Hematopoietic multipotent progenitor cell (in vitro differentiated cells): ENCODE measurements around the gene OR2C3. TPM values are rescaled to one million over a fixed set of nuclear protein-coding genes. Genes with fewer than 3 reads are reported as not detected.
"Not testable (repeated sequence)": the region's sequence is repeated elsewhere in the genome, so short reads cannot be mapped to it uniquely, and the experiment has no call there.

Source experiments
- DNase-seq, 3 donors: peaks; one replicate each; pipeline ENCODE4 v3.0.0-alpha.2; 2011 to 2015; ENCODE audit warnings: low read depth in 2 of 3, low spot score in 2 of 3
- total RNA-seq: library from RNA; depleted of rRNA; stranded (reverse); fragments of >200 nt; gene quantifications from one replicate; pipeline ENCODE4 v1.2.3, GENCODE V29; 2012

The OR2C3 gene
- 0.27 TPM for total RNA-seq

DNA sequence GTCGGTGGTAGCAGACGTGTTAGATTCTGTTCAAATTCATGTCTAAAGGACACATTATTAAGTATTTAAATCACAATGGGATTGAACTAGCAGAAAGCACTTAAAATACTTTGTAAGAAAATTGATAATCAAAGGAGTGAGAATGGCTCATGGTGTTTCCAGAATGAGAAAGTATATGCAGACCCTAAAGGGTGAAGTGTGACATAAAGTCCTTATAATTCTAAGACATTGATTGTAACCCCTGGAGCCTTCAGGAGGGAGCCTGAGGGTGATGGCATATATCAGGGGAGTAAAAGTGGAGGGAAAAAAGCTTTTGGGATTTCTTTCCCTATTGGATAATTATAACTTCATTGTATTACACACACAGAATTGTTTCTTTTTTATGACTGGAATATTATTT, at the start of gene OR2C3:
OR2C3 (minus strand) TSS at position 101 of the 400 bp plus-strand sequence. CDS start 3,929 bp downstream, outside the sequence.
- DNase-seq: no peak

DNA sequence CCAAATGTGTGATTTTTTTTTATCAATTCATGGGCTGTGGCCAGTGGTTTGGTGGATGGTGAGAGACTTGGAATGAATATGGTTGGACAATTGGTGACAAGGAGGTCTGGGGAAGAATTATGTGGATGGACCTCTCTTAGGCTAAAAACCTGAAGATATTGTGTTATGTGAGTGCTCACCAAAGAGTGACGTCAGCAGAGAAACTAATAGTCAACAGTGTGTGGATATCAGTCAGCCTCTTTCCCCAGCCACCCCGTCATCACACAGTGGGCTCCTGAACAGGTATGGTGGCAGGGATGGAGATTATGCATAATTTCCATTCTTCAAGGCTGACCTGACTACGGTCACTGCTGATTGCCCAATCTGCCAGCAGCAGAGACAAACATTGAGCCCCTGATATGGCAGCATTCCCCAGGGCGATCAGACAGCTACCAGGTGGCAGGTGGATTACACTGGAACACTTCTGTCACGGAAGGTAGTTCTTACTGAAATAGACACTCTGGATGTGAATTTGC, 42.8 kb upstream of the OR2C3 start:
- DNase-seq: no peak

DNA sequence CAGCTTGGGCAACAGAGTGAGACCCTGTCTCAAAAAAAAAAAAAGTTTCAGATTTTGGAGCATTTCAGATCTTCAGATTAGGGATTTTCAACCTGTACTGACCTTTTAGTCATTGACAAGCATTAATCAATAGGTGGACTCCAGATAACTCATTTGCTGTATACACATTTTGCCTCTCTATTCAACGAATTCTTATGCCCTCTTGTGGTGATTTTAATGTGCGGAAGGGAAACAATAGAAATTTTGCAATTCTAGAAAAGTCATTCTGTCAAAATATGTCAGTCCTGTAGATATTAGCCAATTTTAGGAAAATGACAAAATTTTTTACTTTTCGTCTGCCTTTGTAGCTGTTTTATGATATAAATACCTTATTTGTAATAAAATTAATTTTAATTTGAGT, 40.3 kb upstream of the OR2C3 start:
- DNase-seq: peak in 2 of 3 donors; percentile 31 to 70

DNA sequence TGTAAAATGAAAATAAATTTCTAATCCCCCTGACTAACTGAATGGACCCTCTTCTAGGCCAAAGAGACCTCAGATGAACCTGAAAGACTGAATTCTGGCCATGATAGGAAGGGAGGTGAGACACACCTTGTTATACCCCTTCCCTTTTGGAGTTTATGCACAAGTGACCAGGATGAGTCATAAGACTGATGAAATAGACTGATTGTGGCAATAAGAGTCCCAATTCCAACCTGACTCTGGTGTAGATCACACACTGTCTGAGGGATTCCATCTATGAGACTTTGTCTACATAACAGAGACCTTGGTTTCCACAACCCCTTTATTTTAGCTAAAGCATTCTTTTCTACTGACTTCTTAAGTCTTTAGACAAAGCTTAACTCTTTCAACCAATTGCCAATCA, 38.4 kb upstream of the OR2C3 start:
- DNase-seq: no peak

DNA sequence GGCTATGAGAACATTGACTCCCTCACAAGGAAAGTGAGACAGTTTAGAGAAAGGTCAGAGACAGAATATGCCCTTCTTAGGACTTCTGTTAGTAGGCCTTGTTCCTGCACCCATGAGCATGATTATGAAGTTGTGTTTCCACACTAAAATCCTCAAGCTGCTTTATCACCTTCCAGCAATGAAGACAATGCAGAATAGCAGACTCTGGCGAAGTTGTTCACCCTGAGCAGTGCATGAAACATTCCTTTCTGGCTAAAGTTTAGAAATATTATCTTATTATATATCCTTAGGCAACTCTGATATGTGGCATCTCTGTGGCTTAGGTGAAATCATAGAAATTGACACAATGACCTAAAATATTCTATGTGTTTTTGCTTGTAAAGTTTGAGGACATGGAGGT, 38.0 kb upstream of the OR2C3 start:
- DNase-seq: no peak

DNA sequence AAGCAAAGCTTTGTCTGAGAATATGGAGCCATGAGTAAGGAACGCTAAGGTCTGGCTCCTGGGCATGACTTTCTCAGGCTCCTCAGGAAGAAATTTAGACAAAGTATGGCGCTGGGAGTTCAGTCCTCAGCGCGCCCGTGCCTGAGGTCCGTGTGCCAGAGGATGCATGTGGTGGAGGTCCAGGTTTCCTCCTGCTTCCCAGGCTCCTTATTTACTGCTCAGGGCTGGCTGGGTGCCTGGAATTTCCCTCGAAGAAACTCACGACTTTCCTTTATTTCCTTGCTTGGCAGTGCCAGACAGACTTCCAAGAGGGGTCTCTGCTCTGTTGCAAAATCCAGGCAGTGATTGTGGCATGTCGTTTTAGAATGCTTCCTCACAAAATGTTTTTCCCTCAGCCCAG, 26.0 kb upstream of the OR2C3 start:
- DNase-seq: no peak

DNA sequence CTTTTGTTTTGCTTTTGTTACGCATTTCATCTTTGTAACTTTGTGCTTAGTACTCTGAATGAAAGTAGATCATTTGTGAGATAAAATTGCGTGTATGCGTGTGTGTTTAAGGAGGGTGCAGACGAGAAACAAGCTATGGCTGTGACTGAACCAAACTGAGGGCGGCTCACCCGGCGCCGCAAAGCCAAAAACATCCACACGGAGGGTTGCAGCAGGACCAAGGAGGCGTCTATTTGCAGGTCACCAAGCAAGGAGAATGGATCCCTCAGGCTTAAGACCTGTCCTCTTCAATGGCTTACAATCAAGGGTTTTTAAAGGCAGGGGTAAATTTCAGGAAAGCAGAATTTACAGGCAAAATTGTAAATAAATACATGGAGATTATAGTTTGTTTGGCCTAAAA, 25.5 kb upstream of the OR2C3 start:
- no peak for DNase-seq

DNA sequence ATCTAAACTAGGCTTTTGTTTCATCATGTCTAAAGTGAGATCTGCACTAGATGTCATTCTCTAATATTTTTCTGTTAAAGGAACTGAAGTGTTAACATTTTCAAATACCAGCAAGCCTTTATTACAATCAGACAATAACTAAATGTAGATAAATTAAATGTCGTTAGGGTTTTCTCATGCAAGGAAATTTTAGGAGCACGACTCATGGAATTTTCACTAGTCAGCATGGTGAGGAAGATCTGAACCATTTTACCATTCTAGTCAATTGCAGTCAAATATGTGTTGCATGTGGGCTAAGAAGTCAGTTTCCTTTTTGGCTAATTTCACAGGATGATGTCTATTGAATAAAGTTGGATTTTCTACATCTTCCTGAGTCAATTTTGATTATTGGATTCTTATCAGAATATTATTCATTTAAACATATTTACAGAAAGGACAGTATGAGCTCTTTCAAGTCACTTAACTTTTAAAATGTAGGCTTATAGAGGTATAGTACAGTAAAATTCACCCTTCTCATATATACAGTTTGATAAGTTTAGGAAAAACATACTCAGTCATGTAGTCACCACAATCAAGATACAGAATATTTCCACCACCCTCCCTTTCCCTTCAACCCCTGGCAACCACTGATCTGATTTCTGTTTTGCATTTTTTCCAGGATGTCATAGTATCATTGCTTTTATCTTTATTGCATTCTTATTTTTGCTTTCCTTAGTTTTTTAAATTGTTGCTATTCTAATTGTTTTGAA, 21.9 kb upstream of the OR2C3 start:
- DNase-seq: no peak

DNA sequence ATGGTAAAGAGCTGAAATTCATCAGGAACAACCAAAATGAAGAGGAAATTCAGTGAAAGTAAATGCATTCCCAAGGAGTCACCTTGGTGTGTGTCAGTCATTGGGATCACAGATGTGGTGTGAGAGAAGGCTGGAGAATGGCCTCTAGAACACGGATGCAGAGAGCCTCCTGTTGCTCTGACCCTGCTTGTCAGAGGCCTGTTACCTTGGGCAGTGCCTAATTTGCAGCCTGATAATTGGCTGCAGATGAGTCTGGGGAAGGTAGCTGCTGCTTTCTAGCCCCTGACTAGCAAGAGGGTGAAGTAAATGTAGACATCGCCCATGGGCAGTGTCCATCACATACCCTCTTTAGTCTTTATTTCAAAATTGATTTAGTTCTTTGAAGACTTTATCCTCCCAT, 16.0 kb upstream of the OR2C3 start:
- DNase-seq: no peak

DNA sequence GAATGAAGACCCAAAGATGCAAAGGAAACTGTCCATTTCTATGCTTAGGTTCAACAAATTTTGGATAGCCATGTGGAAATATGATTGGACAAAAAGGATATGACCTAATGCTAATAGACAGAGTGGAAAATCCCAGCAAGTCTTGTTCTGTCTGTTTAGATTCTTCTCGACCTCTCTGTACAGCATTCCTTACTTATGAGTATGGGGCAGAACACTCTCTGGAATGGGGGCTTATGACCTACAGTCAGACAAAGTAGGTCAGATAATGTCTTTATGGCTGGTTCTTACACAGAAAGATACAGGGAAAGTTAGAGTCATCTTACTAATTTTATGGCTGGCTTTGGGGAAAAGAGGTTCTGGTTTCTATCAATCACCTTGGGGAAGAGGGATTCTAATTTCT, 15.5 kb upstream of the OR2C3 start:
- no peak for DNase-seq

DNA sequence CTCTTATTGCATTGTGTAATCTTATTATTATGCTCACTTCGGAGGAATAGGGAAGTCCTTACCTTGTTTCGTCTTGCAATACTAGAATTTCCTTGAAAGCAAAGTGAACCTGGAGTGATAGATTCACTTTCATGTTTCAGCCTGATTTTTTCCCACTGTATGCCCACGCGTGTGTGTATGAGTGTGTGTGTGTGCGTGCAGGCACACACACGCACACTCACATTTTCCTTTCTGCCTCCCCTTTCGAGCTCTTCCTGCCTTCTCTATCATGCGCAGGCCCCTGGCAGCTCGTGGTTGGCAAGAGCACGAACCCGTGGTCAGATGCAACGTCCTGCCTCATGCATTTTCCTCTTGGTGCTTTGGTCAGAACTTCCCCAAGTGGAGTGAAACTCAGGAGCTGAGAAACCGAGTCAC, 12.5 kb upstream of the OR2C3 start, which contains the start of gene GCSAML:
GCSAML (plus strand) TSS at position 366 of the 414 bp plus-strand sequence. CDS start 58 bp downstream, outside the sequence.
- DNase-seq: peak in 2 of 3 donors; percentile 67

DNA sequence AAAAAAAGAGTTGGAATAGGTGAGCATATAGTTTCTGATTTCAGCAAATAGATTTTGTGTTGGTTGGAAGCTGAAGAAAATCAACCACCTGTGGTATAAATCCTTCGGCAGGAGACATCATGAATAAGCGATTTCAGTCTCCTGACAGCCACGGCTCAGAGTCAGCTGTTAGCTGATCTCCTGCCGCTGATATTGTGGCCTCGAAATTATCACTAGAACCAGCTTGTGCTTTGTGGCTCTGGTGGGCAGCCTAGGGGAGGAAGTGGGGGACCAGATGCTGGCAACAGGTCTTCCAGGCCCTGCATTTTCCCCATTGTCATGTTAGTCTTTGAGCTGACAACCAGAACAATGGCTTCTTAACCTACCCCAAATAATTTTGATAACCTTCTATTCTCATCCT, 11.9 kb upstream of the OR2C3 start:
- DNase-seq: peak in 2 of 3 donors; percentile 96 to 99

DNA sequence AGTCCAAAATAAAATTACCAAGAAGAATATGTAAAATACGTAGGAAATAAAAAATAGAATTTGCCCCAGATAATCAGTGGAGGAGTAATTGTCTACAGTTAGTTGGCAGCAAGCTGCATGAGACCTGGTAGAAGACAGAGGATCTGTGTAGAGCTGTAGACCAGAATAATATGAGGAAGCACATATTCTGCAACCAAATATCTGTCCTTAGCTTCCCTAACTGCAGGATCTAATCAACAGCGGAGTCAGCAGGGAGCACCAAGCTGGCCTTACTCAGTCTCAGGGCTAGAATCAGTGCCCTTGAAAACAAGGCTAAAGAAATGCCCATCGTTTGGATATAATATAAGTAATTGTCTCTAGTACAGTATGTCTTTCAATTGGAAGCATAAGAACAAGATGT, 6.6 kb upstream of the OR2C3 start:
- no peak for DNase-seq

DNA sequence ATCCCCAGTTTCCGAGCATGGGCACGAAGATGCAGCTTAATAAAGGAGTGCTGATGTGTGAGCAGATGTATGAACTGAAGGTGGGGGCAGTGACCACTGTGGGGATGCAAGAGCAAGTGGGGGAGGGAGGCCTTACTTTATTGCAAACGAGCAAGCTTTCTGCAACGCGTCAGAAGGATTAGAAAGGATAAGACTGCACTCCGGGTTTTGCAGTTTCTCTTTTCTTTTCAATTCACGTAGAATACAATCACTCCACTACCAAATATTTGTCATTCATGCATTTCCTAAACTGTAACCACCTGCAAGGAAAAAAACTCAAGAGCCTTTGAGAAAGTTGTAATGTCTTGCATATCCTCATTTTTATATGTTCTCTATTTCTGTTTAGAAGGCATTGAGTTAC, 4.3 kb upstream of the OR2C3 start:
- peak in 2 of 3 donors; percentile 35 to 53 for DNase-seq

DNA sequence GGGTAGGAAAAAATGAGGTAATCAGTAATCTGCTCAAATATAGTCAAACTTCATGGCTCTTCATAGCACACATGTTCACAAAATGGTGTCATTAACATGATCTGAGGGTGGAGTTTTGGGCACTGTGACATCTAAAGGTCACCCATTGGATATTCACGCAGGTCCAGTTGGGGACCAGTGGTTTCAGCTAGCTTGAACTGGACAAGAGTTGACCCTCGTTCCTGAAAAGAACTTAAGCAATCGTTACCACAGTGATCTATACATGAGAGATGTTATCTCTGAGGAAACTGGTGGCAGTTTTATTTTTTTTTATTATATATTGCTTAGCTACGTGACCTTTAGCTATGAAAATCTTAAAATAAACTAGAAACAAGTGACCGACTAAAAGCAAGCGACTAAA, 3.0 kb upstream of the OR2C3 start:
- DNase-seq: no peak

DNA sequence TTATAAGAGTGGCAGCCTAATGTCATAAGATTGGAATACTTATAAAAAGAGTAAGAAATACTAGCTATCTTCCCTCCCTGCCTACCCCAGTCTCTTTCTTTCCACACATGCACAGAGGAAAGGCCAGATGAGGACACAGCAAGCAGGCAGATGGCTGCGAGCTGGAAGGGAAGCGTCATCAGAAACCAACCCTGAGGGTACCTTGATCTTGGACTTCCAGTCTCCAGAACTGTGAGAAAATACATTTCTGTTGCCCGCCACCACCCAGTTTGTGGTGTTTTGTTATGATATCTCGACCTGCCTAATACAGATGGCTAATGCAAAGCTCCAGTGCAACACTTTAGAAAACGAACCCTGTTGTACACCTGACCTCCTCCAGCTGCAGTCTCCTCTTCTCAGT, 2.3 kb upstream of the OR2C3 start:
- no peak for DNase-seq

DNA sequence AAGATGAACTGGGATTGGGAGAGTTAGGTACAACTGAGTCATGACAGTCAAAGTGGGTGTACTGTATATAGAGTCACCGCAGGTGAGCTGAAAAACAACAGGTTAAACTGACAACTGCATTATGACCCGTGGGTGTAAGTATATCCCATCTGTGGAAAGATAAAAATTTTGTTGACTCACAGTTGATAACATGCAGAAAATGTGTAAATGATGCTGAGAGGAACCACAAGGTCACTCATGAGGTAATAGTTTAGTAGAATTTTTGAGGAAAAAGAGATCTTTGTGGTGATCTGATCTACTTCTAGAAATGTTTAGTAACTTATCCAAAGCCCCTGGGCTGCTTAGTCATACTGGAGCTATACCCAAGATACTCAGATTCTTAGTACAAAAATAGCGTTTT, 838 bp downstream of the OR2C3 start:
- peak in 1 of 3 donors; percentile 52 for DNase-seq

DNA sequence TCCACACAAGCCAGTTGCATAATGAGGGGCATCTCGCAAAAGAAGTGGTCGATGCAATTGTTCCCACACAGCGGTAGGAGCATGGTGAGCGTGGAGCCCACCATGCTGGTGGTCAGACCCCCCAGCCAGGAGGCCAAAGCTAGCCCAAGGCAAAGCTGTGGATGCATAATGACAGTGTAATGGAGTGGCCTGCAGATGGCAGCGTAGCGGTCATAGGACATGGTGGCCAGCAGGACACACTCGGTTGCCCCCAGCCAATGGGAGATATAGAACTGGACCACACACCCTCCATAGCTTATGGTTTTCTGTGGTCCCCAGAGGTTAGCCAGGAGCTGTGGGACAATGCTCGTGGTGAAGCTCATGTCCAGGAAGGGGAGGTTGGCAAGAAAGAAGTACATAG, 4.3 kb downstream of the OR2C3 start:
- no peak for DNase-seq

DNA sequence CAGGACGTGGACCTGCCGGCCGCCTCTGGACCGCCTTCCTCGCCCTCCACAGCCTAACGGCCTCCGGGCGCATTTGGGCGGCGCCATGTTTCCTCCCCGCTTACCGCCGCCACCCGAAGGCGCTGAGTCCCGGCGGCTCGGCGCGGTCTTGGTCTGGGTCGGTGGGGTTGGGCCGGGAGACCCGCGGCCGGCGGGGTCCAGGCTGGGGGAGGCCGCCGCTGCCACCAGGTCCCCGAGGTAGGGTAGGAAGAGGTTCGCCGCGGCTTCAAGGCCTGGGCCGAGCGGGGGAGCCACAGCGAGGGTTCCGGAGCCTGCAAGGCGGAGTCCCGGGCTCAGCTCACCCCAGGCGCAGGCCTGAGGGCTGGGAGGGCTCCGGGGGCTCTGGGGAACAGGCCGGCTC, 5.5 kb downstream of the OR2C3 start:
- no peak for DNase-seq

DNA sequence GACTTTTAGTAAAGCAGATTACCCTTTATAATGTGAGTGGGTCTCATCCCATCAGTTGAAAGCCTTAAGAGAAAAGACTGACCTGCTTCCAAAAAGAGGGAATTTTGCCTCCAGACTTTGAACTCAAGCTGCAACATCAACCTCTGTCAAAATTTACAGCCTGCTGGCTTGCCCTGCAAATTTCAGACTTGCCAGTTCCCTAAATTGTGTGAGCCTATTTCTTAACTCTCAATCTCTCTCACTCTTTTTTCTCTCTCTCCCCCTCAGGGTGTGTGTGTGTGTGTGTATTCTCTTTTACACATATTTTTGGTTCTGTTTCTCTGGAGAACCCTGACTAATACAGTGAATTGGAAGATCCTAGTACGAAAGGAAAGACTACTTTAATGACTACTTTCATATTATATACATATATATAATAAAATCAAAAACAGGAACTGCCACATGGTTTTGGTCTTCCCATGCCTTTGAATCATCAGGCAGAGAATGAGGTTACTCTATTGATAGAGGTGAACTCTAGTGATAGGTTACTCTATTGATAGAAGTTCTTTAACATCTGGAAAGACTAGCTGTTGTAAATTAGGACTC, 6.4 kb downstream of the OR2C3 start:
- peak in 1 of 3 donors; percentile 53 for DNase-seq

DNA sequence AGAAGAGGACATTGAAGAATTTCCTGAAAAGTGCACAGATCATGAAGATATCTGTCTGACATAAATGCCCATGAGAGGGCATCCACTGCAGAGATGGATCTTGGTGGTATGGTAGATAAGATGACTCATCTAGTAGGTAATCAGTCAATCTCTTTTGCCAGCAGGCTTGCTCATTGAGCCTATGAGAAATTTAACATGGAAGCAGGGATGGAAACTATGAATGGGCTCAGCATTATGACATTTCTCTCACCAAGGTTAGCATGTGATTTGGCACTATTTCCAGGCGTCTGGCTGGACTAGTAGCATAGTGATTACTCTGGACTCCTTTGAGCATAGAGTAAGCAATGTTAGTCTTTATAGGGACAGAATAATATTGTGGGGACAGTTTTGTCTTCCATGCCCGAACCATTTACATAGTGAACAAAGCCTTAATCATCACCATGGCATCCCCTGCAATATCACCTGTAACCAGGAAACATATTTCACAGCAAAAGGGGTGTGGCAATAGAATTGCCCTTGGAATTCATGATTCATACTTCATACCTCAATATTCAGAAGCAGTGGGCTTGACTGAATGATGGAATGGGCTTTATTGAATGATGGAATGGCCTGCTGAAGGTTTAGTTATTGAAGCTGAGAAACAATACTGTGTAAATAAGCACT, 7.3 kb downstream of the OR2C3 start:
- no peak for DNase-seq

DNA sequence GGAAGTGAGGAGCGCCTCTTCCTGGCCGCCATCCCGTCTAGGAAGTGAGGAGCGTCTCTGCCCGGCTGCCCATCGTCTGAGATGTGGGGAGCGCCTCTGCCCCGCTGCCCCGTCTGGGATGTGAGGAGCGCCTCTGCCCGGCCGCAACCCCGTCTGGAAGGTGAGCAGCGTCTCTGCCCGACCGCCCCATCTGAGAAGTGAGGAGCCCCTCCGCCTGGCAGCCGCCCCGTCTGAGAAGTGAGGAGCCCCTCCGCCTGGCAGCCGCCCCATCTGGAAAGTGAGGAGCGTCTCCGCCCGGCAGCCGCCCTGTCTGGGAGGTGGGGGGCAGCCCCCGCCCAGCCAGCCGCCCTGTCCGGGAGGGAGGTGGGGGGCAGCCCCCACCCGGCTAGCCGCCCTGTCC, 14.4 kb downstream of the OR2C3 start:
- DNase-seq: not testable (repeated sequence)
